Dendritic cell treated with granulocyte-macrophage colony-stimulating factor and Interleukin-4, amounts not matched to agents 40 ng/mL and 50 ng/mL, for 4 days (primary cell): Measurements from ENCODE around the gene PTPRK.

Experiments
- H3K27ac Mint-ChIP-seq: one replicate; pipeline ENCODE4 v1.8.0; 2022; ENCODE audit warnings: mild to moderate bottlenecking, mixed read lengths
- H3K27me3 Mint-ChIP-seq: one replicate; pipeline ENCODE4 v1.8.0; 2022; ENCODE audit warnings: mild to moderate bottlenecking, mixed read lengths
- H3K36me3 Mint-ChIP-seq: one replicate; pipeline ENCODE4 v1.8.0; 2022; ENCODE audit warnings: low read depth, mixed read lengths
- H3K4me1 Mint-ChIP-seq: one replicate; pipeline ENCODE4 v1.8.0; 2022; ENCODE audit warnings: low read depth, mixed read lengths
- H3K4me3 Mint-ChIP-seq: one replicate; pipeline ENCODE4 v1.8.0; 2022; ENCODE audit warnings: mild to moderate bottlenecking, moderate library complexity, mixed read lengths
- H3K9me3 Mint-ChIP-seq: one replicate; pipeline ENCODE4 v1.8.0; 2022; ENCODE audit warnings: mixed read lengths
- intact Hi-C: fragments of 100-400 bp; cut with micrococcal nuclease; formaldehyde crosslinking; loops from one replicate; pipeline ENCODE4 v1.15.0; 2022

The PTPRK gene

DNA sequence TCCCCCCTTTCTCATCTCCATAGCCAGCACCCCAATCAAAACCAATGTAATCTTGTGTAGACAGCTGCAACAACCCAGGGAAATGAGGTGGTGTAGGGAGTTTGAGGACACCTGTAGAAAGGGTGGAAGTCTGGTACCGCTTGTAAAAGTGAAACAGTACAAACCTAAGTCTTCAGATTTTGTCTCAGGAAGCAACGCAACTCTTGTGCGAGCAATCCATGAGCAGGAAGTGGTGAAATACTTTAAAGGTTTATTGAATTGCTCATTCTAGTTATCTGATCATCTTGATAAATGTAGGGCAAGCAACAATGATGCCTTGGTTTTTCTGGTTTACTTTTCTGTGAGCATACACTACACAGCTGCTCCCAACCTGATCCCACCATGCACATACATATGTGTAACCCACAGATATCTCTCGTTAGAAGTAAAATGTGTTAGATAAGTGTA, 548.4 kb downstream of the PTPRK start:
- intact Hi-C loops: no loop called here
- Mint-ChIP-seq H3K4me1 (no peaks in the 10 kb centered on the region), H3K27me3 (no peaks in the 10 kb centered on the region), H3K4me3 (no peak overlapping the region), H3K27ac (no peak overlapping the region), H3K9me3 (no peaks in the 10 kb centered on the region), H3K36me3 (no peaks in the 10 kb centered on the region)

DNA sequence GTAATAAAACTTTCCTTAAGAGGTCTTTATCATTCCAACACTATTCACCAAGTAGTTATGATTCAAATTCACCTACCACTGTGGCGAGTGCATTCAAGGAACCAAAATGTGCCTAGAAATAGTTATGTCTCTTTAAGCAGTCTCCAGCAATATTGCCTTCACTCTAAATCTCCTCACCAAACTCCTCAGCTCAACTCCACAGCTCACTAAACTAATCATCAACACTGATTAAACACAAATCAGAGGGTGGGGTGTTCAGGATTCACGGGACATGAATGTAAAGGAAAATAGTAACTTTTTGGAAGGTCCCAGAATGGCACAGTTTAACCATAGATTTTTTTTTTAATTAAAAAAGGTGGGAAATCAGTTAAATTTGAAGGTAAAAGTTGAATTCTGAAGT, 549.0 kb downstream of the PTPRK start:
- no peak overlapping the region for H3K27ac Mint-ChIP-seq
- no peaks in the 10 kb centered on the region for H3K27me3 Mint-ChIP-seq
- no peaks in the 10 kb centered on the region for H3K9me3 Mint-ChIP-seq
- H3K4me1 Mint-ChIP-seq: no peaks in the 10 kb centered on the region
- intact Hi-C loops: no loop called here
- no peak overlapping the region for H3K4me3 Mint-ChIP-seq
- no peaks in the 10 kb centered on the region for H3K36me3 Mint-ChIP-seq

DNA sequence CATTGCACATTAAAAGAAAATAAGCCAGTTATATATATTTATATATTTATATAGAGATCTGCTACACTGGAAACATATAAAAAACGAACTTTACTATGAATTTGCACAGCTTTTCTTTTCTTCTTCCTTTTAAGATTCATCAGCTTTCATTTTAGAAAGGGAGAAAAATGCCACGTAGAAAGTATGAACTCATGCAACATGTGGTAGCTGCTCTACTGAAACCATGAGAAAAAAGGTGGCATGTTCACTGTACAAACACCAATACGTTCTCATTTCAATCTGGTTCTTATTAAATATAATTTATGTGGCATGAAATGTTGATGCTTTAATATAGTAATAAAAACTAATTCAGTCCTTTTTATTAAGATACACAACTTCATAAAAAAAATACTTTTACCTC, 550.7 kb downstream of the PTPRK start:
- Mint-ChIP-seq H3K4me3 (no peak overlapping the region), H3K27me3 (no peaks in the 10 kb centered on the region), H3K36me3 (no peaks in the 10 kb centered on the region), H3K27ac (no peak overlapping the region), H3K4me1 (no peaks in the 10 kb centered on the region), H3K9me3 (no peaks in the 10 kb centered on the region)
- intact Hi-C loops: no loop called here

DNA sequence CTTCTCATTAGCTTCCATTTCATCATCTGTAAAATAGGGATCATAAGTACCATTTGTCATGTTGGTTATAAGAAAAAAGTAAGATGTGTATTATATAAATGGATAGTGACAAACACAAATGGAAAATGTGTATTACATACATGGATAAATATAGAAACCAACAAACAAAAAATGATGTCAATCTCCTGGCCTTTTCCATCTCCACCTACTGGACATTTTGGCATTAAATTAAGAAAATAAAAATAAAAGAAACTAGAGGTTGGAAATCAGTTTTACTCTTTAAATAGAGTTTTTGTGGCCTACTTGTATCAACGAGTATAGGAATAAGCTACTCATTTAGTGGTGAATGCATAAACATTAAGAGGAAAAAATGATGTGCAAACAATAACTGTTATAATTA, 552.0 kb downstream of the PTPRK start:
- no peaks in the 10 kb centered on the region for H3K9me3 Mint-ChIP-seq
- no peaks in the 10 kb centered on the region for H3K4me1 Mint-ChIP-seq
- H3K27ac Mint-ChIP-seq: no peak overlapping the region
- H3K36me3 Mint-ChIP-seq: no peaks in the 10 kb centered on the region
- H3K4me3 Mint-ChIP-seq: no peak overlapping the region
- intact Hi-C loops: no loop called here
- H3K27me3 Mint-ChIP-seq: no peaks in the 10 kb centered on the region

DNA sequence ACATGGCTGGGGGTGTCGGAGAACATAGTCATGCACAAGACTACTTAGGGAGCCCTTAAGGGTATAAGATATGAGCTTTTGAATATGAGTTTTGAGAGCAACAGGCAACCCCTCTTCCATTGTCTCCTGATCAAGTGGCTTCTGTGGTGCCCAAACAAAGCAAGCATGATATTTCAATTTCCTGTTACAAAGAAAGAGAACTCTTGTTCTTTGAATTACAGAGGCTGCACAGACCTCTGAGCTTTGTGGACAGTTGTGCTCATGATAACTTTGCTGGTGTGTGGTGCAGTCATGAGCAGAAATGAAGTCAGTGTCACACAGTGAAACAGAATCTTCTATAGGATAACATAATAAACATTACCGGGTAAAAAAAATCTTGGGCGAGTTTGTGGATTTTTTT, 552.7 kb downstream of the PTPRK start:
- Mint-ChIP-seq H3K4me3 (no peak overlapping the region), H3K36me3 (no peaks in the 10 kb centered on the region), H3K4me1 (no peaks in the 10 kb centered on the region), H3K27ac (no peak overlapping the region), H3K9me3 (peaks cover 5% of the 10 kb centered on the region), H3K27me3 (no peaks in the 10 kb centered on the region)
- intact Hi-C loops: no loop called here

DNA sequence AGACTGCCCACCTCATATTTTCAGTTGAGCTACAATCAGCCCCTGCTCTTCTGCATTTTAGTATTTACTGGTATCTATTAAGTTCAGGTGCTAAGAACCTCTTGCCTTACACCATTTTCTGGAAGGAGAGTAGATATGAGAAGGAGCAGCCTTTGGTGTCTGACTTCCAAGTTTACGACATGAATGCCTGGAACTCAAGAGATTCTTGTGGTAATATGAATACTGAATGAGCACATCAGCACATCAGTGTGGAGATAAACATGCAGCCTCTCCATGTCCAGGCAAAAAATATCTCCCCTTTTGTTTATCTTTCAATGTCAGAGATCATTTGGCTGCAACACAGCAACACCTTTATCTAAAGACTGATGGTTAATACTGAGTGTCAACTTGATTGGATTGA, 553.8 kb downstream of the PTPRK start:
- no peaks in the 10 kb centered on the region for H3K36me3 Mint-ChIP-seq
- no peaks in the 10 kb centered on the region for H3K4me1 Mint-ChIP-seq
- H3K27ac Mint-ChIP-seq: no peak overlapping the region
- H3K27me3 Mint-ChIP-seq: no peaks in the 10 kb centered on the region
- H3K9me3 Mint-ChIP-seq: peaks cover 14% of the 10 kb centered on the region
- intact Hi-C loops: no loop called here
- no peak overlapping the region for H3K4me3 Mint-ChIP-seq

DNA sequence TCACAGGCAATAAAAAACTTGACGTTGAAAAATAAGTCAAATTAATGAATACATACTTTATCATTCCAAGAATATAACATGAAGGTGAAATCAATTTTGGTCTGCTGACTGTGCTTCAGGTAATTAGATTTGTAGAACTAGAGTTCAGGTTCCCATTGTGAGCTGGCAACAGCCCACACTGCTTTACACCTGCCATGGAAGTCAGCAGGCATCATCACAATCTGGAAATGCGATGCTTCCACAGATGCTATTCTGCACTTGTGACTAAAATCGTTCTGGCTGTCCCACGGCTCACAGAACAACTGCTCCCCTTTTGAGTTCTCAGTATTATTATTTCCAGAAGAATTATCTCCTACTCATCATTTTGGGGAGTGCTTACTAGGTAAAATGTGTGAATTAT, 556.9 kb downstream of the PTPRK start:
- intact Hi-C loops: no loop called here
- no peaks in the 10 kb centered on the region for H3K36me3 Mint-ChIP-seq
- H3K27ac Mint-ChIP-seq: no peak overlapping the region
- H3K9me3 Mint-ChIP-seq: peaks cover 23% of the 10 kb centered on the region
- no peaks in the 10 kb centered on the region for H3K27me3 Mint-ChIP-seq
- no peaks in the 10 kb centered on the region for H3K4me1 Mint-ChIP-seq
- H3K4me3 Mint-ChIP-seq: no peak overlapping the region

DNA sequence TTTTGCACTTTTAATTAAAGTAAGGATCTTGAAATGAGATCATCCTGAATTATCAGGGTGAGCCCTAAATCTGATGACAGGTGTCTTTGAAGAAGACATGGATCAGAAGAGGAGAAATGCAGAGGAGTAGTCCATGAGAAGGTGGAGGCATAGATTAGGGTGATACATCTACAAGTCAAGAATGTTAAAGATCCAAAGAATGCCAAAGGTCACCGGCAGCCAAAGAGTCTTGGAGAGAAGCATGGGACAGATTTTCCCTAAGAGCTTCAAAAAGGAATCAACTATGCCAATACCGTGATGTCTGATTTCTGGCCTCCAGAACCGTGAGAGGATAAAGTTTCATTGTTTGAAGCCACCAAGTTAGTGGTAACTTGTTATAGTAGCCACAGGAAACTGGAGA, 560.5 kb downstream of the PTPRK start:
- H3K4me1 Mint-ChIP-seq: no peaks in the 10 kb centered on the region
- H3K27ac Mint-ChIP-seq: no peak overlapping the region
- H3K4me3 Mint-ChIP-seq: no peak overlapping the region
- peaks cover 23% of the 10 kb centered on the region for H3K9me3 Mint-ChIP-seq
- intact Hi-C loops: no loop called here
- no peaks in the 10 kb centered on the region for H3K36me3 Mint-ChIP-seq
- no peaks in the 10 kb centered on the region for H3K27me3 Mint-ChIP-seq

DNA sequence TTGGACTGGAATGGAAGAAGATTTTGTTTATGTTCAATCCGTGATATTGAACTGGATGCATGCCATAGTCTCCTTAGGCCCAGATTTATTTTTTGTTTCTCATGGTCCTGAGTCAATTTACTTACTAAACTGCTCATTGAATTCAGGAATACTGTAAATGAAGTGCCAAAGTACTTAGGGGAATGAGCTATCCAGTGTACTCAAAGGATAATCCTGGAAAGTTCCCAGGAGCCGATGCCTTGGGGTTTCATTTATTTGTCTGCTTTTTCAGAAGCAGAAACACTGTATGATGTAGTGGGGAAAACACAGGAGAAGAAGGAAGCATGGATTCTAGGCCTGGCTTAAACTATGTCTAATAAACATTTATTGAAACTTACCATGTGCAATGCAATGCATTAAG, 563.4 kb downstream of the PTPRK start:
- Mint-ChIP-seq H3K36me3 (no peaks in the 10 kb centered on the region), H3K27me3 (no peaks in the 10 kb centered on the region), H3K9me3 (peaks cover 13% of the 10 kb centered on the region), H3K27ac (no peak overlapping the region), H3K4me1 (no peaks in the 10 kb centered on the region), H3K4me3 (no peak overlapping the region)
- intact Hi-C loops: no loop called here

DNA sequence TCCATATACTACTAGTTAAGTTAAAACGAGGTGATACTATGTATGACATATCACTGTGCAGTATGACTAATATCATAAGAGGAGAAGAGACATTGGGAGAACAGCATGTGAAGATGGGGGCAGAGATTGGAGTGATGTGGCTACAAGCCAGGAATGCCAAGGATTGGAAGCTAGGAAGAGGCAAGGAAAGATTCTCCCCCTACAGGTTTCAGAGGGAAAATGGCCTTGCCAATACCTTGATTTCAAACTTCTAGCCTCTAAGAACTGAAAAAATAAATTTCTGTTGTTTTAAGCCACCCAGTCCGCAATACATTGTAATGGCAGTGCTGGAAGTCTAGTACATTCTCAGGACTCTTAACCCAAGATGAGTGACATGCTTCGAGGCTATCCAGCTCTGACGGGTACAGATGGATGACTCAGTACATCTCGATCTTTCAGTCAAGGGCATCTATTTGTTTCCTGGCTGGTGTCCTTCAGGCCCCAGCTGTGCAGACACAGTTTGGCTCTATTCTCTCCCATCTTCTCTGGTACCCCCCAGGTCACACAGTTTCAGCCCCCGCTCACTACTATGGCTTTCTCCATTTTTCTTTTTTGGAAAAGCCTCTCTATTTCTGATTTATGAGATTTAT, 564.0 kb downstream of the PTPRK start:
- H3K4me3 Mint-ChIP-seq: no peak overlapping the region
- no peaks in the 10 kb centered on the region for H3K36me3 Mint-ChIP-seq
- no peaks in the 10 kb centered on the region for H3K27me3 Mint-ChIP-seq
- H3K27ac Mint-ChIP-seq: no peak overlapping the region
- intact Hi-C loops: no loop called here
- peaks cover 7% of the 10 kb centered on the region for H3K9me3 Mint-ChIP-seq
- H3K4me1 Mint-ChIP-seq: no peaks in the 10 kb centered on the region

DNA sequence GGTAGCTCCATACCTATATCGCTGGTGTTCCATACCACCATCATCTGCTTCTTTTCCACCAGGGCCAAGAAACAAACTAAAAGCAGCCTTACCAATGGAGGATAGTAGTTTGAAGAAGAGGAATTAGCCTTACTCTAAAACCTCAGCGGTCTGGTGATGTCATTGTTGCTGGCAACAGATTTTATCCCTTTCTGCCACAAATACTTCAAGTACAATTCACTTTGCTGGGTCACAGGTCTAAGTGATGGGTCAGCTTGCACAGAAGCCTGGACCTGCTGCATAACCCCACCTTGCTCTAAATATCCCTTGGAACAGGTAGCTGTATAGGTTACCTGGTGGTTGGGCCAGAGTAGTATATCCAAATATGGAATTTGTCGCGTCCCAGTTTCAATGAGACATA, 566.3 kb downstream of the PTPRK start:
- no peaks in the 10 kb centered on the region for H3K36me3 Mint-ChIP-seq
- intact Hi-C loops: no loop called here
- H3K4me1 Mint-ChIP-seq: no peaks in the 10 kb centered on the region
- H3K27ac Mint-ChIP-seq: no peak overlapping the region
- H3K27me3 Mint-ChIP-seq: no peaks in the 10 kb centered on the region
- no peaks in the 10 kb centered on the region for H3K9me3 Mint-ChIP-seq
- no peak overlapping the region for H3K4me3 Mint-ChIP-seq

DNA sequence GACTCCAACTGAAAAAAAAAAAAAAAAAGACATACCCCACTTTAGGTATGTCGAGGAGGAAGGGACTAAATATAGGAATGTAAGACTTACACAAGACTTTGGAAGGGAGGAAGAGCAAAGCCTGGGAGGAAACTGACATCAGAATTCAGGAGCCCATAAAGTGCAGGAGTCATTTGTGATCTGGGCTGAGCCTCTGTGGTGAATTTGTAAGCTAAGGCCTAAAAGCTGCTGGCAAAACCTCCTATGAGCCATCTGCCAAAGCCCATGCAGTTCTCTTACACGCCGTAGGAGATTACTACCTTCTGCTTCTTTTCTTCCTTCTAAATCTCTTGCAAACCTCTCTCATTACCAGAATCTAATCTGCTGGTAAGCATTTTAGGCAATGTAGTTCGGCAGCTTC, 567.6 kb downstream of the PTPRK start:
- H3K36me3 Mint-ChIP-seq: no peaks in the 10 kb centered on the region
- intact Hi-C loops: no loop called here
- H3K27ac Mint-ChIP-seq: no peak overlapping the region
- no peaks in the 10 kb centered on the region for H3K9me3 Mint-ChIP-seq
- no peak overlapping the region for H3K4me3 Mint-ChIP-seq
- no peaks in the 10 kb centered on the region for H3K4me1 Mint-ChIP-seq
- no peaks in the 10 kb centered on the region for H3K27me3 Mint-ChIP-seq

DNA sequence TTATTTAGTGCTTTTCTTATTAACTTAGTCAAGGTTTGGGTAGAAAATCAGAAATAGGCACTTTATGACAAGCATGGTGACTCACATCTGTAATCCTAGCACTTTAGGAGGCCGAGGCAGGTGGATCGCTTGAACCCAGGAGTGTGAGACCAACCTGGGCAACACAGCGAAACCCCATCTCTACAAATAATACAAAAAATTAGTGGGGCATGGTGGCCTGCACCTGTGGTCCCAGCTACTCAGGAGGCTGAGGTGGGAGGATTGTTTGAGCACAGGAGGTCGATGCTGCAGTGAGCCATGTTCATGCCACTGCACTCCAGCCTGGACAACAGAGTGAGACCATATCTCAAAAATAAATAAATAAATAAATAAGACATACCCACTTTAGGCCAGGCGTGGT, 568.2 kb downstream of the PTPRK start:
- Mint-ChIP-seq H3K4me3 (no peak overlapping the region), H3K36me3 (no peaks in the 10 kb centered on the region), H3K27me3 (no peaks in the 10 kb centered on the region), H3K9me3 (no peaks in the 10 kb centered on the region), H3K4me1 (no peaks in the 10 kb centered on the region), H3K27ac (no peak overlapping the region)
- intact Hi-C loops: no loop called here

DNA sequence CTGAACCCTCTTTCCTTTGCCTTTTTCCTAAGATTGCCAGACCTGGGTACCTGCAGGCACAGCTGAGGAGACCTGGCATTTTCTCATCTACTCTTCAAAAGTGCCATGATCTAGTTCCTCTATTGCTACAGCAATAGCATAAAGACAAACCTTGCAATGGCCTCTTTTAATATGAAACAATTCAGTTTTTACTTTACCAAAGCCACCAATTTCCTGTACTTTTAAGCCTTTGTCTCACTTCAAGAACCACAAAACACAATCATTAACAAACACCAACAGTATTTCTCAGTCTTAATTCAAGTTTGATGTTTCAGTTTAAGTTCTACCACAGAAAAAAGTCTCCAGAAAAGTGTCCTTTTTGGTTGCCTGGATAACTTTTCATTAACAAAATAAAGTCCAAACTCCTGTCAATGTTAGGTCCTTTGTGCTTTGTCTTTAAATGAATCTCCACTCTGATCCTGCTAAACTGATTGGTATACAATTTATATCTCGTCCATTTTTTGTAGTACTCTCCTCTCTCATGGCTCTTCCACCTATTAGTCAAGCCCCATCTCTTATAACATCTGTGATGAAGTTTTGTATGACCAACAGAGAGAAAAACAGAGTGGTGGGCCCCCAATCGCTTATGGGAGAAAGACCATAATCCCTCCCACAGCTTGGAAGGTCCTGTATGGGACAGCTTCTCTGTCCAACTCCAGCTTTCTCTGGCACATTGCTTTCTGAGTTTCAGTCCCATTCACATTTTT, 569.1 kb downstream of the PTPRK start:
- Mint-ChIP-seq H3K27ac (no peak overlapping the region), H3K27me3 (no peaks in the 10 kb centered on the region), H3K36me3 (no peaks in the 10 kb centered on the region), H3K4me3 (no peak overlapping the region), H3K9me3 (no peaks in the 10 kb centered on the region), H3K4me1 (no peaks in the 10 kb centered on the region)
- intact Hi-C loops: no loop called here

DNA sequence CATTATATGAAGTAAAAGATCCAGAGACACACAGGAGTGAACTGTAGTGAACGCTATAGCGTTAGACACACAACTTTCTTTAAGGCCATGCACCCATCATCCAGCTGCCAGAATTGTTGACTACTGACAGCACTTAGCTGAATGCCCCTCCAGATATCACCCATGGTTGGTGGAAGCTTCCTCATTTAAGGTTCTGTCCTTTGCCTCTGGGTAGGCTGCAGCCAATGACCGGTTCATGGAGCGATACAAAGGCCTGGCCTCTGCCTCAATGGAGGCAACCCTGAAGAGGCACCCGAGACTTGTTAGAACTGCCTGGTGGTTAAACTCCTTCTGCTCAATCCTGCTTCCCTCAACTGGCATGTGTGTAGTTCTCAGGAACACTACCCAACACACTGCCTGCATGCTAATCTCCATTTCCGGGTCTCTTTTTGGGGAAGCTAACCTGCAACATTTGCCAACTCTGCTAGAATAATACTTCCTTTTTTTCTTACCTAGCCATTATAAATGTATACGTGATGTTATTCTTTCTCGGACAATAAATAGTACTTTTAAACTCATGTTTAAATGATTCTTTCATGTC, 569.7 kb downstream of the PTPRK start:
- H3K4me1 Mint-ChIP-seq: no peaks in the 10 kb centered on the region
- intact Hi-C loops: no loop called here
- no peaks in the 10 kb centered on the region for H3K36me3 Mint-ChIP-seq

More for the DNA sequence above, 569.7 kb downstream of the PTPRK start:
- Mint-ChIP-seq H3K9me3 (no peaks in the 10 kb centered on the region), H3K27ac (no peak overlapping the region), H3K4me3 (no peak overlapping the region), H3K27me3 (no peaks in the 10 kb centered on the region)
